Astrocyte of the spinal cord (primary cell): ENCODE results near the gene ADORA2A.

Experiments used
- DNase-seq: peaks from one replicate; pipeline ENCODE4 v3.0.0; 2011; ENCODE audit warnings: low read depth, low spot score
- H3K4me3 ChIP-seq: 2 replicates; pipeline ENCODE4 v1.5.1; 2011; ENCODE audit warnings: low read depth, mild to moderate bottlenecking, low read length, moderate library complexity
- in situ Hi-C: cut with HindIII; loops from 2 replicates; pipeline ENCODE4 v1.10.0; 2017; ENCODE audit warnings: low sequenced_read_pairs
- TF ChIP-seq, protein P1 (sequence below): IDR thresholded peaks from 2 replicates; pipeline ENCODE4 v1.5.1; 2012; ENCODE audit warnings: low read depth, mild to moderate bottlenecking, low read length, inconsistent platforms

ADORA2A gene

DNA sequence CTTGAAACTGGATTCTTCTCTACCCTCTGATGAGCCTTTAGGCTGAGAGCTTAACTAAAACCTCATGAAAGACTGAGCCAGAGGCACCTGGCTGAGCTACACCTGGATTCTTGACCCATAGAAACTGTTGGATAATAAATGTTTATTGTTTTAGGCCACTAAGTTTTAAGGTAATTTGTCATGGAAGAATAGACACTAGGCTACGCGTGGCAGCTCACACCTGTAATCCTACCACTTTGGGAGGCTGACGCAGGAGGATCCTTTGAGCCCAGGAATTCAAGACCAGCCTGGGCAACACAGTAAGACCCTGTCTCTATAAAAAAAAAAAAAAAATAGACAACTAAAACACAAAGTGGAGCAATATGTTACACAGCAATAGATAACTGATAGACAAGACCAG lies 38.6 kb downstream of the ADORA2A start:
- TF ChIP-seq, protein P1, sequence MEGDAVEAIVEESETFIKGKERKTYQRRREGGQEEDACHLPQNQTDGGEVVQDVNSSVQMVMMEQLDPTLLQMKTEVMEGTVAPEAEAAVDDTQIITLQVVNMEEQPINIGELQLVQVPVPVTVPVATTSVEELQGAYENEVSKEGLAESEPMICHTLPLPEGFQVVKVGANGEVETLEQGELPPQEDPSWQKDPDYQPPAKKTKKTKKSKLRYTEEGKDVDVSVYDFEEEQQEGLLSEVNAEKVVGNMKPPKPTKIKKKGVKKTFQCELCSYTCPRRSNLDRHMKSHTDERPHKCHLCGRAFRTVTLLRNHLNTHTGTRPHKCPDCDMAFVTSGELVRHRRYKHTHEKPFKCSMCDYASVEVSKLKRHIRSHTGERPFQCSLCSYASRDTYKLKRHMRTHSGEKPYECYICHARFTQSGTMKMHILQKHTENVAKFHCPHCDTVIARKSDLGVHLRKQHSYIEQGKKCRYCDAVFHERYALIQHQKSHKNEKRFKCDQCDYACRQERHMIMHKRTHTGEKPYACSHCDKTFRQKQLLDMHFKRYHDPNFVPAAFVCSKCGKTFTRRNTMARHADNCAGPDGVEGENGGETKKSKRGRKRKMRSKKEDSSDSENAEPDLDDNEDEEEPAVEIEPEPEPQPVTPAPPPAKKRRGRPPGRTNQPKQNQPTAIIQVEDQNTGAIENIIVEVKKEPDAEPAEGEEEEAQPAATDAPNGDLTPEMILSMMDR = no peak
- no peak overlapping the region for H3K4me3 ChIP-seq
- DNase-seq = no peak
- in situ Hi-C loops = no loop called here

DNA sequence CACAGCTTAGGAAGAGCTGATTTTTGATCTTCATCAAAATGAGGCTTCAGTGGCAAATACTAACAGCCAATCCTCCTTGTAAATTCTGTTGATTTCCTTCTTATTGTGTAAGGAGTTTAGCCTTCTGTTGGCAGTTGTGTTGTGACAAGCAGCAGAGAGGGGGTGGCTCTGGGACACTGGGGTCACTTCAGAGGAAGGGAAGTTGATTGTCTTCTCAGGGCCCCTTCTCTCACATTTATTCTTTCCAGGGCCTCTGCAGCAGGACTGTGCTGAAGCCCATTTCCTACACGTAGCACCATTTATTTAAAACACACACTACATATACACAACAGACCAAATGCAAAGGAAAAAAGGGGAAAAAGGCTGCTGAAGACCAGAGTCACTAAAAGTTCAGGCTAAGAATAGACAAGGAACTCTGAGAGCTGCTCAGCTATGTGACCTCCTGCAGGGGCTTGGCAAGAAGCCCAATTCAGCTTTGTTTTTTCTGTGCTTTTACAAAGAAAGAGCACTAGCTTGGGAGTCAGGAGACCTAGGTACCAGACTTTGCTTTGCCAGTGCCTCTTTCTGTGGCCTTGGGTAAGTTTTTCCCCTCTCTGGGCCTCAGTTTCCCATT lies 39.4 kb downstream of the ADORA2A start:
- H3K4me3 ChIP-seq = no peak overlapping the region
- TF ChIP-seq, protein P1 = no peak
- peak; percentile 88 for DNase-seq
- in situ Hi-C loops = no loop called here

DNA sequence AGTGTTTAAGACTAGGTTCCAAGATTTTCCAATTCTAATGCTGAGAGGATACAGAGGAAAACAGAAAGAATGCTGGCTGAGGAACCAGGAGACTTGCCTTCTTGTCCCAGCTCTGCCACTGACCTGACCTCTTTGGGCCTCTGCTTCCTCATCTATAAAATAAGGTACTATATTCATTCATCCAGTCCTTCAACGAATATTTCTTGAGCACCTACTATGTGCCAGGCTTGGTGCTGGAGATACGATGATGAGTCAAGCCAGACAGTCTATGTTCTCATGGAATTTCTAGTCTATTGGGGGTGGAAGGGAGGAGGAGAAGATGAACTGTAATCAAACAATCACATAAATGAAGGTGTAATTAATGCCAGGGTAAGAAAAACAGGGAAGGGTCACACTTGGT lies 39.9 kb downstream of the ADORA2A start:
- DNase-seq = no peak
- in situ Hi-C loops = no loop called here
- no peak overlapping the region for H3K4me3 ChIP-seq
- TF ChIP-seq, protein P1 = no peak

DNA sequence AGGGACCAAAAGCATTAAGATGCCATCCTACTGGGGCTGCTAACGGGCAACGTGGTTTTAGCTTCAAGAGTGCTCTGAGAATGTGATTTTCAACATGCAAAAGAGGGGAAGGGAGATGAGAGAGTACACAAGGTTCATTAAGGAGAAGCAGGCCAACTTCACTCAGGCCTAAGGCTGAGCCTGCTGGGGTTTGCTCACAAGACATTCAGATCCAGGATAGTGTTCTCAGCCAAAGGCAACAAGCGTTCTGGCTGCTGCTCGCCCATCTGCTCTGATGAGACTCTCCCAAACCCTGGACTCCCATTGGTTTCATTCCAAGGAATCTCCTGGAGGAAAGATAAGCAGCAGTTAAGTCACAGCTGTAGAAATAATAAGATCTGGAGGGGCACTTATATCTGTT lies 44.2 kb downstream of the ADORA2A start:
- H3K4me3 ChIP-seq = no peak overlapping the region
- TF ChIP-seq, protein P1 = no peak
- DNase-seq = peak; percentile 85
- in situ Hi-C loops = no loop called here

DNA sequence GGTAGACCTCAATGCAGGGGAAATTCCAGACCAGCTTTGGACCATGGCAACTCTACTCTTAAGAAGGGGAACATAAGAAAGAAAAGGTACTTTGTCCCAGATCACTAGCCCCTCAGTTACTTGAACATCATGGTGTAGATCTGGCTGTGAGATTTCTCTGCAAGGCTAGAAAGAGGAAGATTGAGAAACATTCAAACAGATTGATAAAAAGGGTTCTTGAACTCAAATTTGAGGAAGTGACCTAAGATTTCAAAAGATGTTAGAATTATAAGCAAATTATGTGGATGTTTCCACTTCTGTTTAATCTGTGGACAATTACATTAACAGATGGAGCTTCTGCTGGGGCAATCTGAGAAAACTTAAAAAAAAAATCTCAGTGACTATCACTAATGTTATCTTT lies 45.9 kb downstream of the ADORA2A start:
- TF ChIP-seq, protein P1 = no peak
- DNase-seq = no peak
- in situ Hi-C loops = no loop called here
- H3K4me3 ChIP-seq = no peak overlapping the region

DNA sequence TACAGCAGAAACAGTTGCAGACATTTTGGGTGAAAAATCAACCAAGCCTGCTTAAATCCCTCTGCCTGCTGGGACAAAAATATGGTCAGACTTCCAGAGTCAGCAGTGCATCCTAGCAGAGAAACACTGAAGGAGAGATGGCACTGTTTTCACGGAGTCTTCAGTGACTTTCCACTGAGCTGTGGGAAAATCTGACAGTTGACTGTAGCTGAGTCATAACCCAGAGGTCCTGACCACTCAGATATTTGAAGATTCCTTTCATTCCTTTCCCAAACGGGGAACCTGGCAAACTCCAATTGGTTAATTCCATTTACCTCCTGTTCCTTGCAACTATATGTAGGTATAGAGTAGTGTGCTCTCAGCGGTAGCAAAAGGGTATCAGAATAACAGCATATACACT lies 46.8 kb downstream of the ADORA2A start:
- in situ Hi-C loops = no loop called here
- peak; percentile 89 for DNase-seq
- no peak overlapping the region for H3K4me3 ChIP-seq
- TF ChIP-seq, protein P1 = no peak
